Midbrain (tissue), 1 donor: ENCODE data around the gene TAF11L14.

ENCODE experiments used
- DNase-seq: peaks from one replicate; lab custom pipeline; 2025; lab: John Stamatoyannopoulos, UW

TAF11L14 gene

GRCh38 chr5:17679597-17680203 lies 45.4 kb downstream of the TAF11L14 start:
- DNase-seq = no peak

- no peak for DNase-seq
Observed at GRCh38 chr5:17680737-17681136, 46.5 kb downstream of the TAF11L14 start.
